LoVo (cell line): ENCODE results near the gene CSF2RB.

ENCODE experiments used
- DNase-seq: peaks from one replicate; pipeline ENCODE4 v3.0.0-alpha.2; 2016; ENCODE audit warnings: low spot score

CSF2RB gene

GRCh38 chr22:36936362-36937116, 23.1 kb downstream of the CSF2RB start:
- no peak for DNase-seq

GRCh38 chr22:36937319-36938027, 24.0 kb downstream of the CSF2RB start:
- DNase-seq = no peak

- no peak for DNase-seq
Observed at GRCh38 chr22:36938028-36938425, 24.6 kb downstream of the CSF2RB start.

- DNase-seq = no peak
Observed at GRCh38 chr22:36938886-36939285, 25.5 kb downstream of the CSF2RB start.

GRCh38 chr22:36940676-36941075, 27.2 kb downstream of the CSF2RB start:
- no peak for DNase-seq

- no peak for DNase-seq
Observed at GRCh38 chr22:36942556-36942955, 29.1 kb downstream of the CSF2RB start.

GRCh38 chr22:36946421-36947158, 33.2 kb downstream of the CSF2RB start:
- DNase-seq = no peak

GRCh38 chr22:36948273-36949225, 35.1 kb downstream of the CSF2RB start:
- no peak for DNase-seq

GRCh38 chr22:36950797-36951590, 37.6 kb downstream of the CSF2RB start:
- DNase-seq = no peak

- no peak for DNase-seq
Observed at GRCh38 chr22:36951746-36952145, 38.3 kb downstream of the CSF2RB start.

GRCh38 chr22:36953239-36954080, 40.0 kb downstream of the CSF2RB start:
- no peak for DNase-seq

- no peak for DNase-seq
Observed at GRCh38 chr22:36954251-36955014, 41.0 kb downstream of the CSF2RB start.

- no peak for DNase-seq
Observed at GRCh38 chr22:36955691-36956090, 42.3 kb downstream of the CSF2RB start.

GRCh38 chr22:36958366-36958765, 44.9 kb downstream of the CSF2RB start:
- no peak for DNase-seq

- DNase-seq = no peak
Observed at GRCh38 chr22:36961626-36962025, 48.2 kb downstream of the CSF2RB start.

GRCh38 chr22:36963302-36963701, 49.9 kb downstream of the CSF2RB start:
- DNase-seq = no peak

GRCh38 chr22:36964106-36964505, 50.7 kb downstream of the CSF2RB start:
- DNase-seq = no peak

- DNase-seq = no peak
Observed at GRCh38 chr22:36965696-36966095, 52.3 kb downstream of the CSF2RB start.

- no peak for DNase-seq
Observed at GRCh38 chr22:36966851-36967540, 53.6 kb downstream of the CSF2RB start.
